SU-DHL-6 (cell line): Measurements from ENCODE around the gene MAPT.

Experiments
- CTCF ChIP-seq: fragments of 200-600 bp; sonication (generic); IDR thresholded peaks from one replicate; pipeline ENCODE4 v1.5.1; 2017; ENCODE audit warnings: antibody characterized with exemption, mild to moderate bottlenecking, low read length, moderate library complexity; ENCODE audit not compliant: insufficient read depth, poor library complexity, severe bottlenecking
- EZH2phosphoT487 ChIP-seq: fragments of 200-600 bp; sonication (generic), shearing (Covaris generic); conservative IDR thresholded peaks from 2 replicates; pipeline ENCODE4 v1.6.1; 2018; ENCODE audit warnings: mild to moderate bottlenecking, antibody characterized with exemption, low read length, moderate library complexity, mixed read lengths

DNA sequence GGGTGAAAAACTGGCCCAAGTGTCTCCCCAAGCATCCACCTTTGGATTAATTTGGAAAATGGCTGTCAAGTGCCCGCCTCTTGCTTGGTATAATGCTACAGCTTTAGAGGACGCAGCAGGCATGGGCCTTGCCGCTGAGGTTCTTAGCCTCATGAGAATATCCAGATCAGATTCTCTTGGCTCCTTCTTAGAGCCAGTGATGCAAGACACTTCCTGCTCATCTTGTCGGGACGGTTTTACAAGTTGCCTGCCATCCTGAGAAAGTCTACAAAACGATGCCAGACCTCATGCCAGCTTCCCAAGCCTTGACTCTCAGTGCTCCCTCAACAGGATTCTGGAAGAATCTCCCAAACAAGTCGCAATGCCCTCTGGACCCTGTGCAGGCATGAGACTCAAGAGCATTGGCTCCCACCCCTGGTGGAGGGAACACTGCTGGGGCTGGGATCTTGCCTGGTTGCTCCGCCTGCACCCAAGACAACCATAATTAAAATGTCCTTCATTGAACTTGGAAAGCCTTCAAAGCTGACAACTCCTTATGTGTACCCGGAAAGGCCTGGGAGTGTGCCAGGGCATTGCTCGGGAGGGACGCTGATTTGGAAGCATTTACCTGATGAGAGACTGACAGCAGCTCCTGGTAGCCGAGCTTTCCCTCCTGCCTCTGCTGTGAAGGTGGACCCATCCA is 78.9 kb downstream of the MAPT start:
- no peak for TF ChIP-seq CTCF
- no peak for TF ChIP-seq EZH2phosphoT487
